IMR-90 (cell line): ENCODE data around the gene CACNB3. TPM values are rescaled to one million over a fixed set of nuclear protein-coding genes. Genes with fewer than 3 reads are reported as not detected.
A peak's percentile ranks its signal among the peaks of the same experiment; 100 is the strongest.

Experiments
- ATAC-seq: fragments of 200-7000 bp; cut with Tn5 transposase; 2 replicates; pipeline ENCODE4 v1.9.1; 2020; ENCODE audit warnings: low read depth, mild to moderate bottlenecking, moderate library complexity
- BruUV-seq: library from RNA; stranded (reverse); fragments of 400-500 nt; replicated peaks from 2 replicates; lab custom pipeline; 2021; lab: Mats Ljungman, UMichigan
- CTCF ChIA-PET: fragments of 300-600 bp; formaldehyde crosslinking; extraction: SDS; loops from one replicate; lab custom pipeline; 2021; ENCODE audit warnings: antibody characterized with exemption; lab: Yijun Ruan, JAX
- POLR2A ChIA-PET: fragments of 300-600 bp; sonication (Branson Sonifier 250); formaldehyde crosslinking; loops from one replicate; lab custom pipeline; 2022; ENCODE audit warnings: antibody characterized with exemption; ENCODE audit not compliant: unreplicated experiment; lab: Charles Lee
- DNase-seq: peaks from one replicate; pipeline ENCODE4 v3.0.0; 2013
- H2AFZ ChIP-seq: replicated peaks from 2 replicates; pipeline ENCODE3; 2013; ENCODE audit warnings: low read length, mild to moderate bottlenecking; ENCODE audit not compliant: poor library complexity
- H2AK5ac ChIP-seq: 2 replicates; pipeline ENCODE4 v1.6.1; 2013; ENCODE audit warnings: low read depth, low read length, inconsistent platforms
- H2AK9ac ChIP-seq: replicated peaks from 2 replicates; pipeline ENCODE3; 2013; ENCODE audit warnings: mild to moderate bottlenecking, low read depth, low read length, moderate library complexity; ENCODE audit not compliant: poor library complexity
- H2BK120ac ChIP-seq: 2 replicates; pipeline ENCODE4 v1.6.1; 2013; ENCODE audit warnings: low read depth, low read length, inconsistent platforms
- H2BK15ac ChIP-seq: 3 replicates; pipeline ENCODE4 v1.6.1; 2013; ENCODE audit warnings: low read depth, low read length, inconsistent platforms
- H2BK20ac ChIP-seq: 2 replicates; pipeline ENCODE4 v1.6.1; 2013; ENCODE audit warnings: low read depth, mild to moderate bottlenecking, inconsistent platforms, low read length, moderate library complexity
- H2BK5ac ChIP-seq: 2 replicates; pipeline ENCODE4 v1.6.1; 2013; ENCODE audit warnings: mild to moderate bottlenecking, low read depth, low read length, inconsistent platforms; ENCODE audit not compliant: poor library complexity, severe bottlenecking
- H3K14ac ChIP-seq: replicated peaks from 2 replicates; pipeline ENCODE4 v1.6.1; 2013; ENCODE audit warnings: low read depth, low read length, inconsistent platforms
- H3K18ac ChIP-seq: 2 replicates; pipeline ENCODE4 v1.6.1; 2013; ENCODE audit warnings: low read depth, low read length, control low read depth
- H3K23ac ChIP-seq: 2 replicates; pipeline ENCODE4 v1.6.1; 2013; ENCODE audit warnings: low read depth, low read length, inconsistent platforms
- H3K27ac ChIP-seq: 2 replicates; pipeline ENCODE4 v1.5.1; 2013; ENCODE audit warnings: mild to moderate bottlenecking, control low read depth, low read length; ENCODE audit not compliant: insufficient read depth
- H3K27me3 ChIP-seq: 2 replicates; pipeline ENCODE4 v1.6.1; 2013; ENCODE audit warnings: low read length; ENCODE audit not compliant: control insufficient read depth, insufficient read depth
- H3K36me3 ChIP-seq: 2 replicates; pipeline ENCODE4 v1.6.1; 2013; ENCODE audit warnings: low read length, mixed read lengths; ENCODE audit not compliant: control insufficient read depth, insufficient read depth
- H3K4ac ChIP-seq: 2 replicates; pipeline ENCODE4 v1.6.1; 2013; ENCODE audit warnings: low read depth, low read length, inconsistent platforms
- H3K4me1 ChIP-seq: 2 replicates; pipeline ENCODE4 v1.6.1; 2013; ENCODE audit warnings: low read length, mixed read lengths; ENCODE audit not compliant: control insufficient read depth, insufficient read depth
- H3K4me2 ChIP-seq: 2 replicates; pipeline ENCODE4 v1.6.1; 2013; ENCODE audit warnings: low read depth, mild to moderate bottlenecking, control low read depth, low read length, moderate library complexity
- H3K4me3 ChIP-seq: 2 replicates; pipeline ENCODE4 v1.5.1; 2013; ENCODE audit warnings: low read depth, mild to moderate bottlenecking, control low read depth, low read length, moderate library complexity; ENCODE audit not compliant: insufficient read depth
- H3K56ac ChIP-seq: 2 replicates; pipeline ENCODE4 v1.6.1; 2013; ENCODE audit warnings: low read length, inconsistent platforms; ENCODE audit not compliant: insufficient read depth; ENCODE audit errors: extremely low read depth
- H3K79me1 ChIP-seq, 2 experiments: 2 replicates each; pipeline ENCODE4 v1.6.1; 2013; ENCODE audit warnings: low read length in 2 of 2, inconsistent platforms in 1 of 2, low read depth in 1 of 2
- H3K9ac ChIP-seq: 2 replicates; pipeline ENCODE4 v1.6.1; 2013; ENCODE audit warnings: low read depth, low read length, control low read depth
- H3K9me1 ChIP-seq: 2 replicates; pipeline ENCODE4 v1.6.1; 2013; ENCODE audit warnings: low read length, inconsistent platforms; ENCODE audit not compliant: insufficient read depth
- H3K9me3 ChIP-seq: 2 replicates; pipeline ENCODE4 v1.6.1; 2013; ENCODE audit warnings: low read length; ENCODE audit not compliant: control insufficient read depth, insufficient read depth
- H4K20me1 ChIP-seq: 2 replicates; pipeline ENCODE4 v1.6.1; 2013; ENCODE audit warnings: low read length, inconsistent platforms; ENCODE audit not compliant: insufficient read depth
- H4K5ac ChIP-seq: 2 replicates; pipeline ENCODE4 v1.6.1; 2013; ENCODE audit warnings: mild to moderate bottlenecking, low read depth, low read length, control low read depth
- H4K8ac ChIP-seq, 2 experiments: 2 replicates each; pipeline ENCODE4 v1.6.1; 2013; ENCODE audit warnings: low read depth in 2 of 2, low read length in 2 of 2, control low read depth in 1 of 2, inconsistent platforms in 1 of 2
- H4K91ac ChIP-seq: 2 replicates; pipeline ENCODE4 v1.6.1; 2013; ENCODE audit warnings: low read depth, low read length, inconsistent platforms; ENCODE audit not compliant: insufficient read depth
- FOS ChIP-seq: fragments of 150-350 bp; IDR thresholded peaks from 2 replicates; pipeline ENCODE4 v1.6.1; 2016; ENCODE audit warnings: low read depth, low read length
- MAFK ChIP-seq: IDR thresholded peaks from 2 replicates; pipeline ENCODE4 v1.6.1; 2012; ENCODE audit warnings: low read depth, low read length, improper control_type of control experiment
- MXI1 ChIP-seq: IDR thresholded peaks from 2 replicates; pipeline ENCODE4 v1.6.1; 2012; ENCODE audit warnings: low read depth, mild to moderate bottlenecking, low read length, moderate library complexity, borderline replicate concordance
- POLR2A ChIP-seq: IDR thresholded peaks from 2 replicates; pipeline ENCODE4 v1.6.1; 2012; ENCODE audit warnings: mild to moderate bottlenecking, low read depth, low read length
- RFX5 ChIP-seq: IDR thresholded peaks from 2 replicates; pipeline ENCODE4 v1.8.0; 2012; ENCODE audit warnings: low read depth, mild to moderate bottlenecking, low read length, moderate library complexity
- WGBS, 2 experiments: methylation state at CpG; one replicate each; pipeline versions ENCODE4 v1.1.5 to v1.1.7; 2013; ENCODE audit warnings: missing lambda C conversion rate in 2 of 2; ENCODE audit not compliant: insufficient read length in 1 of 2; ENCODE audit errors: extremely low coverage in 2 of 2; 5-methylcytosine and 5-hydroxymethylcytosine counted together
- dilution Hi-C: fragments of 300-500 bp; cut with HindIII; formaldehyde crosslinking; loops from one replicate; pipeline ENCODE4 v1.14.3; 2018; ENCODE audit warnings: low sequenced_read_pairs; ENCODE audit not compliant: unreplicated experiment
- in situ Hi-C: fragments of 300-500 bp; cut with MboI; formaldehyde crosslinking; loops from 3 replicates; pipeline ENCODE4 v1.14.3; 2019; ENCODE audit warnings: low sequenced_read_pairs, inconsistent platforms, mixed read lengths
- intact Hi-C: fragments of 100-400 bp; cut with micrococcal nuclease; formaldehyde crosslinking; loops from 2 replicates; pipeline ENCODE4 v1.10.0; 2022
- polyA plus RNA-seq, 3 experiments: library from polyadenylated mRNA; depleted of rRNA; stranded (reverse); fragments of >200 nt; gene quantifications; 2 replicates each; pipeline ENCODE4 v1.2.3, GENCODE V29; 2012; ENCODE audit warnings: low replicate concordance in 1 of 3
- total RNA-seq: library from RNA; depleted of rRNA; stranded (reverse); fragments of >200 nt; gene quantifications from 2 replicates; pipeline ENCODE4 v1.2.3, GENCODE V29; 2012

Gene CACNB3
- total and polyA plus RNA-seq, 2 of the 4 experiments (the other 2 are of a cell fraction) = 18.1 to 45.1 TPM

- peaks cover 56% of the 10 kb centered on the region for H3K27me3 ChIP-seq
- no peak overlapping the region for H3K14ac ChIP-seq
- peak overlapping the region; percentile 41 for H2AFZ ChIP-seq
- H4K5ac ChIP-seq = no peak overlapping the region
- no peak overlapping the region for H2BK120ac ChIP-seq
- ATAC-seq (no peak), DNase-seq (no peak)
- H2BK20ac ChIP-seq = no peak overlapping the region
- no peak overlapping the region for H3K9ac ChIP-seq
- H2AK5ac ChIP-seq = no peak overlapping the region
- in situ Hi-C loops = no loop called here
- no peak overlapping the region for H3K27ac ChIP-seq
- H3K9me3 ChIP-seq = no peaks in the 10 kb centered on the region
- H2BK15ac ChIP-seq = no peak overlapping the region
- H4K91ac ChIP-seq = no peak overlapping the region
- H2AK9ac ChIP-seq = no peak overlapping the region
- POLR2A ChIA-PET = no interaction called here
- H3K79me1 ChIP-seq = no peaks in the 10 kb centered on the region
- CTCF ChIA-PET = no interaction called here
- intact Hi-C loops = no loop called here
- H3K18ac ChIP-seq = no peak overlapping the region
- H3K4me1 ChIP-seq = no peaks in the 10 kb centered on the region
- H3K4me2 ChIP-seq = no peak overlapping the region
- H4K20me1 ChIP-seq = no peaks in the 10 kb centered on the region; the same call in 1 of the 2 replicates
- H3K4me3 ChIP-seq = no peak overlapping the region
- H3K4ac ChIP-seq = no peak overlapping the region
- TF ChIP-seq MAFK (no peak), FOS (no peak), MXI1 (no peak), POLR2A (no peak), RFX5 (no peak)
- 20% methylated on average over 1 of the region's 2 CpGs; no CpG with 5 or more reads in 1 of the 2 experiments for WGBS, 2 experiments
- H3K9me1 ChIP-seq = 0 out of 2 replicates have a peak, but pooled peaks cover 5% of the 10 kb centered on the region
- H3K36me3 ChIP-seq = no peaks in the 10 kb centered on the region
- dilution Hi-C loops = no loop called here
- no peak overlapping the region for H3K23ac ChIP-seq
- no peak overlapping the region for H2BK5ac ChIP-seq
- H4K8ac ChIP-seq = no peak overlapping the region
- H3K56ac ChIP-seq = no peak overlapping the region
- no TSS peak for BruUV-seq
Measured at GRCh38 chr12:48861111-48861510, 42.8 kb downstream of the CACNB3 start.
